ENCODE measurements around the gene GABRG3. TPM values are rescaled to one million over a fixed set of nuclear protein-coding genes. Genes with fewer than 3 reads are reported as not detected.
"Not testable (repeated sequence)": the region's sequence is repeated elsewhere in the genome, so short reads cannot be mapped to it uniquely, and the experiment has no call there.

GABRG3 gene
- total and polyA plus RNA-seq, 8 donors, result 0.35 TPM; not detected in 7

- peak in 4 of 6 donors; percentile 17 to 62 (median 41) for DNase-seq
Measured at GRCh38 chr15:27358751-27359434, 387.9 kb downstream of the GABRG3 start.

GRCh38 chr15:27359586-27359985 is 388.6 kb downstream of the GABRG3 start:
- no peak overlapping the region for H3K4me3 ChIP-seq
- DNase-seq, result no peak
- intact Hi-C loops (cut with DNase I), result no loop called here
- WGBS, 2 donors, result 59 to 62% methylated on average over 7 of the region's 7 CpGs
- ATAC-seq, result no peak
- no peaks in the 10 kb centered on the region for H3K4me1 ChIP-seq
- TF ChIP-seq CTCF (IDR thresholded peaks at IDR 0.05), result no peak
- no peak overlapping the region for H3K27ac ChIP-seq
- no peaks in the 10 kb centered on the region for H3K36me3 ChIP-seq
- H3K9me3 ChIP-seq, result no peaks in the 10 kb centered on the region
- no peaks in the 10 kb centered on the region for H3K27me3 ChIP-seq
- FAIRE-seq, result no peak

More at GRCh38 chr15:27358751-27359434, 387.9 kb downstream of the GABRG3 start:
- Histone ChIP-seq H3K27ac (no peak overlapping the region), H3K9me3 (no peaks in the 10 kb centered on the region), H3K36me3 (no peaks in the 10 kb centered on the region), H3K4me1 (no peaks in the 10 kb centered on the region), H3K27me3 (no peaks in the 10 kb centered on the region), H3K4me3 (no peak overlapping the region)
- TF ChIP-seq CTCF (IDR thresholded peaks at IDR 0.05), result peak; percentile 45 to 55 (median 50)
- 24 to 25% methylated on average over 19 of the region's 19 CpGs for WGBS, 2 donors
- intact Hi-C loops (cut with DNase I), result no loop called here
- ATAC-seq, result peak in 1 of 4 donors; percentile 53
- FAIRE-seq, result no peak

DNA sequence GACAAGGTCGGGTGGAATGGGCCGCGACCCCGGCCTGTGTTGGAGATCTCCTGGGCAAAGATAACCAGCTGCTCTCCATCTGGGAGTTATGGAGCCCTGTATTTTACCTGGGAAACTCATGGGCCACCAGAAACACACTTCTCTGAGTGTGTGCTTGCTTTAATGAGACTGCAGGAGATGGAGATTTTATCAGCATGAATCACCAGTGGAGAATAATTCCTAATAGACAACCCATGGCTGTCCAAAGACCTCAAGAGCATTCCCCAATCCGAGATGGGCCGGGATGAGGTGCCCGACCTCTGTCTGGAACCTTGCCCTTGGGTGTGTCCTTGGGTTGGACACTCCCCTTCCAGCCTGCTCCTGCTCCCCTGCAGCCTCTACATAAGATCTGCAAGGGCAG is 389.3 kb downstream of the GABRG3 start:
- ATAC-seq, result no peak
- DNase-seq, result no peak
- Histone ChIP-seq H3K27ac (no peak overlapping the region), H3K4me1 (no peaks in the 10 kb centered on the region), H3K9me3 (no peaks in the 10 kb centered on the region), H3K27me3 (no peaks in the 10 kb centered on the region), H3K4me3 (no peak overlapping the region), H3K36me3 (no peaks in the 10 kb centered on the region)
- TF ChIP-seq CTCF (IDR thresholded peaks at IDR 0.05), result no peak
- no peak for FAIRE-seq
- intact Hi-C loops (cut with DNase I), result no loop called here
- WGBS, 2 donors, result 50 to 63% methylated on average over 7 of the region's 7 CpGs

GRCh38 chr15:27361438-27361837 is 390.5 kb downstream of the GABRG3 start:
- Histone ChIP-seq H3K36me3 (no peaks in the 10 kb centered on the region), H3K4me1 (no peaks in the 10 kb centered on the region), H3K4me3 (no peak overlapping the region), H3K27me3 (no peaks in the 10 kb centered on the region), H3K9me3 (no peaks in the 10 kb centered on the region), H3K27ac (no peak overlapping the region)
- FAIRE-seq (no peak), DNase-seq (no peak), ATAC-seq (no peak)
- intact Hi-C loops (cut with DNase I), result no loop called here
- 37 to 52% methylated on average over 5 of the region's 5 CpGs for WGBS, 2 donors
- TF ChIP-seq CTCF (IDR thresholded peaks at IDR 0.05), result no peak

- Histone ChIP-seq H3K27me3 (no peaks in the 10 kb centered on the region), H3K27ac (no peak overlapping the region), H3K4me1 (no peaks in the 10 kb centered on the region), H3K4me3 (no peak overlapping the region), H3K9me3 (no peaks in the 10 kb centered on the region), H3K36me3 (no peaks in the 10 kb centered on the region)
- ATAC-seq, result no peak
- DNase-seq, result no peak
- 51 to 55% methylated on average over 2 of the region's 2 CpGs for WGBS, 2 donors
- no peak for FAIRE-seq
- intact Hi-C loops (cut with DNase I), result no loop called here
- TF ChIP-seq CTCF (IDR thresholded peaks at IDR 0.05), result no peak
Measured at GRCh38 chr15:27365456-27365855, 394.5 kb downstream of the GABRG3 start.

GRCh38 chr15:27377391-27377790 is 406.4 kb downstream of the GABRG3 start:
- DNase-seq; H3K27me3 ChIP-seq; ATAC-seq; FAIRE-seq; H3K4me3 ChIP-seq; H3K27ac ChIP-seq; H3K9me3 ChIP-seq; H3K36me3 ChIP-seq; intact Hi-C loops (cut with DNase I); H3K4me1 ChIP-seq: not testable (repeated sequence)
- WGBS, 2 donors, result 80 to 87% methylated on average over 2 of the region's 2 CpGs
